Measurements from ENCODE around the gene STYXL1. TPM values are rescaled to one million over a fixed set of nuclear protein-coding genes. Genes with fewer than 3 reads are reported as not detected.

Gene STYXL1
- total and polyA plus RNA-seq, 12 donors: 20.9 to 82.0 (median 50.8) TPM

DNA sequence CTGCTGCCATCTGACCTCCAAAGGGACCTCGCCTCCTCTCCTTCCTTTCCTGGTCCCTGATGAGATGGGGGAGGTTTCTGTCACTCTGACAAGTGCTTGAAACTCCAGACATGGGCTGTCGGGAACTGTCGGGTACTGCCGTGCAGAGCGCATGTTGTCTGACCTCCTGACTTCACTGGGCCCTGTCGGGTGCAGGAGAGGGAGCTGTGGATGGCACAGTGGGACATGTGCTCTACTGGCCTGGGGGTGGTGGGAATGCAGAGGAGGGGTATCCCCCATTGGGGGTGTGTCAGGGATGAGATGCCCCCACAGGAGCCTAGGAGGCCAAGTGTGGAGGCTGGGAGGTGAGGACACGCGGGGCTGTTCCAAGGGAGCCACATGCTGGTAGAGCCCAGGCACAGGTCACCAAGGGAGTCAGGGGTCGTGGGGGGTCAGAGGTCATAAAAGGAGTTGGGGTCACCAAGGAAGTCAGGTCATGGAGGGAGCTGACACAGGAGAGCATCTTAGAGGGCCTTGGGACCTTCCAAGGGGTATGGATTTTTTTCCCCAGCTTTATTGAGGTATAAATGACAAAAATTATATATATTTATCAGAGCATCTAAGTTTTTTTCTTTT lies 84.3 kb downstream of the STYXL1 start:
- intact Hi-C loops (cut with DNase I): no loop called here
- whole genome bisulfite sequencing, 4 donors: 39 to 55% (median 49%) methylated on average over 8 to 9 of the region's 9 CpGs

DNA sequence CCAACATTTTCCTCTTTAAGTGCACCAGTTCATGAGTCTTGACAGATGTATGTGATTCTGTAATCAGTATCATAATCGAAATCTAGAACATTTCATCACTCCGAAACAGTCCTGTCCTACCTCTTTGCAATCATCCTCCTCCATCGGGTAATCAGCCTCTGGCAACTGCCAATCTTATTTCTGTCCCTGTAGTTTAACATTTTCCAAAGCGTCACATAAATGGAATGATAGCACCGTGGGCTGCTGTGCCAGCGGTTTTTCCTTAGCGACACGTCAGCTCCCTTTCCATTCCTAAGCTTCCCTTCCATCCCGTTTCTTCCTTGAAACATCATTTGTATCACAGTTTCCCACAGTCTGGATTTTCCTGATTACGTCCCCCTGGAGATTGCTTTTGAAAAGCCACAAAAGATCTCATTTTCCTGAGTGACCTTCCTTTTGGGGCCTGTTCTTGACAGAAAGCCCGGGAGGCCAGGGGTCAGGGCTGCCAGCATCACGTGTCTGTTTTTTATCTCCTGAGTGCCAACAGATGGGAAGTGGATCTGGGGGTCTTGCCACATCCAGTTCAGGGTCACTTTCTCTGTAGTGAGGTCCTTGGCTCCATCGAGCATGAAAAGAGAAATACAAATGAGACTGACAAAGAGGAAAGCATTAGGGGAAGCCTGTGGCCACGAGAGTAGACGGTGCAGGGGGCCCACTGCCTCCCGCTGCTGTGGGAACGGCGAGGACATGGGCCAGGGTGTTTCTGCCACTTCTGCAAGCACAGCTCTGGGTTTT lies 85.0 kb downstream of the STYXL1 start:
- H3K4me3 ChIP-seq: no peak overlapping the region
- intact Hi-C loops (cut with DNase I): no loop called here

More for the DNA sequence above, 84.3 kb downstream of the STYXL1 start:
- Histone ChIP-seq H3K36me3 (replicated peaks in 1 of 2) (peaks cover 0 to 16% of the 10 kb centered on the region in 2 donors), H3K27me3 (no peaks in the 10 kb centered on the region), H3K4me3 (no peak overlapping the region), H3K9me3 (replicated peaks in 1 of 3) (no peaks in the 10 kb centered on the region), H3K27ac (peak overlapping the region; percentile 69 to 97 (median 81)), H3K4me1 (replicated peaks in 1 of 2) (peaks cover 55 to 67% of the 10 kb centered on the region in 2 donors)
- peak in 3 of 7 donors; percentile 15 to 52 (median 42) for DNase-seq
- TF ChIP-seq, protein P1, sequence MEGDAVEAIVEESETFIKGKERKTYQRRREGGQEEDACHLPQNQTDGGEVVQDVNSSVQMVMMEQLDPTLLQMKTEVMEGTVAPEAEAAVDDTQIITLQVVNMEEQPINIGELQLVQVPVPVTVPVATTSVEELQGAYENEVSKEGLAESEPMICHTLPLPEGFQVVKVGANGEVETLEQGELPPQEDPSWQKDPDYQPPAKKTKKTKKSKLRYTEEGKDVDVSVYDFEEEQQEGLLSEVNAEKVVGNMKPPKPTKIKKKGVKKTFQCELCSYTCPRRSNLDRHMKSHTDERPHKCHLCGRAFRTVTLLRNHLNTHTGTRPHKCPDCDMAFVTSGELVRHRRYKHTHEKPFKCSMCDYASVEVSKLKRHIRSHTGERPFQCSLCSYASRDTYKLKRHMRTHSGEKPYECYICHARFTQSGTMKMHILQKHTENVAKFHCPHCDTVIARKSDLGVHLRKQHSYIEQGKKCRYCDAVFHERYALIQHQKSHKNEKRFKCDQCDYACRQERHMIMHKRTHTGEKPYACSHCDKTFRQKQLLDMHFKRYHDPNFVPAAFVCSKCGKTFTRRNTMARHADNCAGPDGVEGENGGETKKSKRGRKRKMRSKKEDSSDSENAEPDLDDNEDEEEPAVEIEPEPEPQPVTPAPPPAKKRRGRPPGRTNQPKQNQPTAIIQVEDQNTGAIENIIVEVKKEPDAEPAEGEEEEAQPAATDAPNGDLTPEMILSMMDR (IDR thresholded peaks at IDR 0.05): no peak
- no peak for TF ChIP-seq POLR2A (IDR thresholded peaks at IDR 0.05)

GRCh38 chr7:75961218-75961617 lies 86.6 kb downstream of the STYXL1 start:
- no peak overlapping the region for H3K4me3 ChIP-seq
- intact Hi-C loops (cut with DNase I): no loop called here
- no peaks in the 10 kb centered on the region for H3K27me3 ChIP-seq
- WGBS, 4 donors: 92 to 95% (median 93%) methylated on average over 7 of the region's 7 CpGs
- no peak for DNase-seq
- no peak for TF ChIP-seq POLR2A (IDR thresholded peaks at IDR 0.05)
- TF ChIP-seq, protein P1 (IDR thresholded peaks at IDR 0.05): no peak
- peak overlapping the region in 3 of 5 donors; percentile 81 to 97 (median 94) for H3K27ac ChIP-seq
- H3K36me3 ChIP-seq (replicated peaks in 1 of 2): peaks cover 0 to 39% of the 10 kb centered on the region in 2 donors
- H3K4me1 ChIP-seq (replicated peaks in 1 of 2): peaks cover 34 to 48% of the 10 kb centered on the region in 2 donors
- H3K9me3 ChIP-seq (replicated peaks in 1 of 3): no peaks in the 10 kb centered on the region

More for the DNA sequence above, 85.0 kb downstream of the STYXL1 start:
- peak overlapping the region; percentile 69 to 97 (median 81) for H3K27ac ChIP-seq
- H3K36me3 ChIP-seq (replicated peaks in 1 of 2): peaks cover 0 to 23% of the 10 kb centered on the region in 2 donors
- H3K27me3 ChIP-seq: no peaks in the 10 kb centered on the region
- 10 to 21% (median 16%) methylated on average over 18 of the region's 18 CpGs for WGBS, 4 donors
- no peak for TF ChIP-seq POLR2A (IDR thresholded peaks at IDR 0.05)
- TF ChIP-seq, protein P1 (IDR thresholded peaks at IDR 0.05): no peak
- peak; percentile 45 to 83 (median 71) for DNase-seq
- H3K4me1 ChIP-seq (replicated peaks in 1 of 2): peaks cover 48 to 60% of the 10 kb centered on the region in 2 donors
- no peaks in the 10 kb centered on the region for H3K9me3 ChIP-seq (replicated peaks in 1 of 3)

GRCh38 chr7:75960372-75960771 lies 87.4 kb downstream of the STYXL1 start:
- intact Hi-C loops (cut with DNase I): no loop called here
- no peak for DNase-seq
- H3K9me3 ChIP-seq (replicated peaks in 1 of 3): no peaks in the 10 kb centered on the region
- H3K4me1 ChIP-seq (replicated peaks in 1 of 2): peaks cover 34 to 48% of the 10 kb centered on the region in 2 donors
- H3K27me3 ChIP-seq: no peaks in the 10 kb centered on the region
- H3K36me3 ChIP-seq (replicated peaks in 1 of 2): peaks cover 0 to 47% of the 10 kb centered on the region in 2 donors
- 95 to 99% (median 96%) methylated on average over 6 of the region's 6 CpGs for whole genome bisulfite sequencing, 4 donors
- TF ChIP-seq, protein P1 (IDR thresholded peaks at IDR 0.05): no peak
- no peak for TF ChIP-seq POLR2A (IDR thresholded peaks at IDR 0.05)
- H3K4me3 ChIP-seq: no peak overlapping the region
- H3K27ac ChIP-seq: peak overlapping the region in 1 of 5 donors; percentile 97
